ENCODE data around the gene ZNF664.

Gene ZNF664

GRCh38 chr12:123973552-123974341, 732 bp downstream of the ZNF664 start:
- Histone ChIP-seq H3K27me3 (ENCODE audit: low read depth, low read length) (no peaks in the 10 kb centered on the region), H3K4me1 (ENCODE audit: low read length) (peaks cover 16% of the 10 kb centered on the region), H3K9ac (ENCODE audit: low read length) (peak overlapping the region; percentile 66), H4K20me1 (ENCODE audit: insufficient read depth, low read length) (no peaks in the 10 kb centered on the region), H3K36me3 (replicated peaks; ENCODE audit: low read depth, low read length) (peaks cover 17% of the 10 kb centered on the region), H3K79me2 (ENCODE audit: low read length) (peaks cover 18% of the 10 kb centered on the region), H3K27ac (ENCODE audit: low read length) (0 out of 2 replicates have a peak overlapping the region, but pooled peaks have one; percentile 11), H3K4me3 (ENCODE audit: low read length) (peak overlapping the region; percentile 84), H3K9me3 (ENCODE audit: insufficient read depth, low read length) (no peaks in the 10 kb centered on the region), H2AFZ (ENCODE audit: low read depth, low read length) (peak overlapping the region; percentile 40; the same call in 1 of the 2 replicates), H3K4me2 (ENCODE audit: low read length) (peak overlapping the region; percentile 94)
- TF ChIP-seq CTCF (IDR thresholded peaks at IDR 0.05; ENCODE audit: low read depth, low read length) (no peak), EZH2phosphoT487 (IDR thresholded peaks at IDR 0.05; ENCODE audit: low read depth) (no peak)

DNA sequence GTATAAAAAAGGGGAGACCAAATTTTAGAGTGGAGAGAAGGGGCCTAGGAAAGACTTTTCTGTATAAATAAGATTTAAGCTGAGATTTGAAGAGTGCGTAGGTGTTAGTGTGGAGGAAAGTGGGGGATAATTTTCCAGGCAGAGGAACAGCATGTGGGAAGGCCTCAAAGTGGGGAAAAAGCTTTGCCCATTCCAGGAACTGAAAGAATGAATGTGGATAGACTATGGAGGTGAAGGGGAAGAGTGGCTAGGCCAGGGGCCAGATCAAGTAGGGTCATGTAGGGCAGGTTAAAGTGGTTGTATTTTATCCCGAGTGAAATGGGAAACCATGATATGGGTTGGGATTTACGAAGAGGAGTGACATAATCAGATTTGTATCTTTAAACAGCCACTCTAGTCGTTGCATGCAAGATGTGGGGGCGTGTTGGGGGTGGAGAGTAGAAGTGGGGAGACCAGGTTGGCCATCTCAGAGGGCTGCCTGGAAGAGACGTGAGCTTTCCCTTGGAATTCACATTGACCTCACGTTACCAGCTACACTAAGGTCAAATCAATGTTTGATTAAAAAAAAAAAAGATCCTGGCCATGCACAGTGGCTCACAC, 3.3 kb downstream of the ZNF664 start:
- peaks cover 17% of the 10 kb centered on the region for H3K36me3 ChIP-seq (replicated peaks; ENCODE audit: low read depth, low read length)
- H3K4me1 ChIP-seq (ENCODE audit: low read length): peaks cover 12% of the 10 kb centered on the region
- no peak overlapping the region for H3K27ac ChIP-seq (ENCODE audit: low read length)
- no peak overlapping the region for H3K9ac ChIP-seq (ENCODE audit: low read length)
- H2AFZ ChIP-seq (ENCODE audit: low read depth, low read length): no peak overlapping the region
- no peak overlapping the region for H3K4me2 ChIP-seq (ENCODE audit: low read length)
- H4K20me1 ChIP-seq (ENCODE audit: insufficient read depth, low read length): no peaks in the 10 kb centered on the region
- H3K9me3 ChIP-seq (ENCODE audit: insufficient read depth, low read length): no peaks in the 10 kb centered on the region
- H3K4me3 ChIP-seq (ENCODE audit: low read length): no peak overlapping the region
- TF ChIP-seq EZH2phosphoT487 (IDR thresholded peaks at IDR 0.05; ENCODE audit: low read depth) (no peak), CTCF (IDR thresholded peaks at IDR 0.05; ENCODE audit: low read depth, low read length) (no peak)
- H3K79me2 ChIP-seq (ENCODE audit: low read length): peaks cover 18% of the 10 kb centered on the region
- H3K27me3 ChIP-seq (ENCODE audit: low read depth, low read length): no peaks in the 10 kb centered on the region

DNA sequence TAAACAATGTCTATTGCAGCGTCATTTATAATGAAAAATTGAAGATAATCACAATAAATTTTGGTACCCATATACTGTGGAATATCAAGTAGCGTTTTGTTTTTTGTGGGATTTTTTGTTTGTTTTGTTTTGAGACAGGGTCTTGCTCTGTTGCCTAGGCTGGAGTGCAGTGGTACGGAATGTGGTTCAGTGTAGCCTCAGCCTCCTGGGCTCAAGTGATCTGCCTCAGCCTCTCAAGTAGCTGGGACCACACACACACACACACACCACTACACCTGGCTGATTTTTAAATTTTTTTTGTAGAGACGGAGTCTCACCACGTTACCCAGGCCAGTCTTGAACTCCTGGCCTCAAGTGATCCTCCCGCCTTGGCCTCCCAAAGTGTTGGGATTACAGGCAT, 6.6 kb downstream of the ZNF664 start:
- no peak overlapping the region for H2AFZ ChIP-seq (ENCODE audit: low read depth, low read length)
- H3K4me1 ChIP-seq (ENCODE audit: low read length): peaks cover 4% of the 10 kb centered on the region
- H3K27ac ChIP-seq (ENCODE audit: low read length): no peak overlapping the region
- peaks cover 17% of the 10 kb centered on the region for H3K36me3 ChIP-seq (replicated peaks; ENCODE audit: low read depth, low read length)
- no peaks in the 10 kb centered on the region for H3K27me3 ChIP-seq (ENCODE audit: low read depth, low read length)
- no peaks in the 10 kb centered on the region for H3K9me3 ChIP-seq (ENCODE audit: insufficient read depth, low read length)
- H3K4me3 ChIP-seq (ENCODE audit: low read length): no peak overlapping the region
- H4K20me1 ChIP-seq (ENCODE audit: insufficient read depth, low read length): peaks cover 11% of the 10 kb centered on the region; the same call in 1 of the 2 replicates
- H3K9ac ChIP-seq (ENCODE audit: low read length): no peak overlapping the region
- H3K4me2 ChIP-seq (ENCODE audit: low read length): no peak overlapping the region
- TF ChIP-seq CTCF (IDR thresholded peaks at IDR 0.05; ENCODE audit: low read depth, low read length) (no peak), EZH2phosphoT487 (IDR thresholded peaks at IDR 0.05; ENCODE audit: low read depth) (no peak)
- peaks cover 11% of the 10 kb centered on the region for H3K79me2 ChIP-seq (ENCODE audit: low read length)

DNA sequence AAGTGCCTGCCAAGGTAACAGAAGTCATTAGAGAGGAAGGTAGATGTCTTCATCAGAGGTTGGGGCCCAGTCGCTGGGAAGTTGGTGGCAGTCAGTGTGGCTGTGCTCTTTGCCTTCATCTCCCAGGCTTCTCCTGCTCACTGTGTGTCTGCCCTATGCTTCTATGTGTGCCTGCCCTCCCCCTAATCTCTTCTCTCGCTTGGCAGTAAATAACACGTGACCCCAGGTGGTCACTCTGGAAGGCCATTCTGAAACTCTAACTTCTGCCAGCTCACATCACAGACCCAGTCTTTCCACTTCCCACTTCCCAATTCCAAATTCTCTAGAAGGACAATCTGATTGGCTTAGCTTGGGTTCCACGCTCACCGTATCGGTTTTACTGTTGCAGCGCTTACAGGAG, 9.3 kb downstream of the ZNF664 start:
- Histone ChIP-seq H3K27ac (ENCODE audit: low read length) (no peak overlapping the region), H2AFZ (ENCODE audit: low read depth, low read length) (no peak overlapping the region), H3K36me3 (replicated peaks; ENCODE audit: low read depth, low read length) (peaks cover 14% of the 10 kb centered on the region), H3K4me3 (ENCODE audit: low read length) (no peak overlapping the region), H3K4me1 (ENCODE audit: low read length) (no peaks in the 10 kb centered on the region), H3K4me2 (ENCODE audit: low read length) (no peak overlapping the region), H3K79me2 (ENCODE audit: low read length) (peaks cover 13% of the 10 kb centered on the region), H3K9ac (ENCODE audit: low read length) (no peak overlapping the region), H3K27me3 (ENCODE audit: low read depth, low read length) (no peaks in the 10 kb centered on the region), H4K20me1 (ENCODE audit: insufficient read depth, low read length) (peaks cover 30% of the 10 kb centered on the region), H3K9me3 (ENCODE audit: insufficient read depth, low read length) (no peaks in the 10 kb centered on the region)
- TF ChIP-seq EZH2phosphoT487 (IDR thresholded peaks at IDR 0.05; ENCODE audit: low read depth): no peak
- TF ChIP-seq CTCF (IDR thresholded peaks at IDR 0.05; ENCODE audit: low read depth, low read length): no peak
